Activated naive CD8-positive, alpha-beta T cell treated with anti-CD3 and anti-CD28 coated beads, Interleukin-2, amount 10 ng/mL, durations not matched to agents 7 days and 5 days (primary cell): ENCODE measurements around the gene PLSCR2. TPM values are rescaled to one million over a fixed set of nuclear protein-coding genes. Genes with fewer than 3 reads are reported as not detected.
"Not testable (repeated sequence)": the region's sequence is repeated elsewhere in the genome, so short reads cannot be mapped to it uniquely, and the experiment has no call there.

Source experiments
- ATAC-seq: fragments of 150-1000 bp; cut with Tn5 transposase; one replicate; pipeline ENCODE4 v1.10.0; 2021; ENCODE audit warnings: low read depth, moderate library complexity
- POLR2A ChIA-PET: fragments of 350-600 bp; sonication (Branson Sonifier 250); formaldehyde crosslinking; loops from one replicate; lab custom pipeline; 2021; ENCODE audit warnings: antibody characterized with exemption; lab: Charles Lee
- DNase-seq: peaks from one replicate; pipeline ENCODE4 v3.0.0; 2021
- H3K27ac Mint-ChIP-seq: one replicate; pipeline ENCODE4 v1.8.0; 2022; ENCODE audit warnings: mild to moderate bottlenecking, mixed read lengths
- H3K27me3 Mint-ChIP-seq: one replicate; pipeline ENCODE4 v1.8.0; 2022; ENCODE audit warnings: mild to moderate bottlenecking, moderate library complexity, mixed read lengths
- H3K36me3 Mint-ChIP-seq: one replicate; pipeline ENCODE4 v1.8.0; 2021; ENCODE audit warnings: mild to moderate bottlenecking, mixed read lengths
- H3K4me1 Mint-ChIP-seq: one replicate; pipeline ENCODE4 v1.8.0; 2021; ENCODE audit warnings: mixed read lengths
- H3K4me3 Mint-ChIP-seq: one replicate; pipeline ENCODE4 v1.8.0; 2022; ENCODE audit warnings: mild to moderate bottlenecking, moderate library complexity, mixed read lengths
- H3K9me3 Mint-ChIP-seq: one replicate; pipeline ENCODE4 v1.8.0; 2021; ENCODE audit warnings: mixed read lengths
- total RNA-seq, 2 experiments: library from RNA; stranded (reverse); gene quantifications; one replicate each; pipeline ENCODE4 v1.2.3, GENCODE V29; 2021

The PLSCR2 gene
- total RNA-seq, 2 experiments from 2014 or later = not detected

GRCh38 chr3:146432066-146432465 lies 37.3 kb downstream of the PLSCR2 start:
- H3K9me3 Mint-ChIP-seq = peaks cover 3% of the 10 kb centered on the region

GRCh38 chr3:146431240-146431639 lies 38.1 kb downstream of the PLSCR2 start:
- peaks cover 9% of the 10 kb centered on the region for H3K27me3 Mint-ChIP-seq
- DNase-seq (no peak), ATAC-seq (no peak)
- H3K27ac Mint-ChIP-seq = no peak overlapping the region
- H3K4me3 Mint-ChIP-seq = no peak overlapping the region
- no peaks in the 10 kb centered on the region for H3K36me3 Mint-ChIP-seq
- H3K9me3 Mint-ChIP-seq = peaks cover 3% of the 10 kb centered on the region
- POLR2A ChIA-PET = no interaction called here
- H3K4me1 Mint-ChIP-seq = no peaks in the 10 kb centered on the region

More at GRCh38 chr3:146432066-146432465, 37.3 kb downstream of the PLSCR2 start:
- Mint-ChIP-seq H3K27ac (no peak overlapping the region), H3K4me3 (no peak overlapping the region), H3K4me1 (no peaks in the 10 kb centered on the region), H3K27me3 (peaks cover 14% of the 10 kb centered on the region), H3K36me3 (no peaks in the 10 kb centered on the region)
- ATAC-seq (no peak), DNase-seq (no peak)
- POLR2A ChIA-PET = no interaction called here

GRCh38 chr3:146425341-146425740 lies 44.0 kb downstream of the PLSCR2 start:
- Mint-ChIP-seq H3K9me3 (peaks cover 3% of the 10 kb centered on the region), H3K4me1 (no peaks in the 10 kb centered on the region), H3K4me3 (no peak overlapping the region), H3K27me3 (peaks cover 11% of the 10 kb centered on the region), H3K27ac (no peak overlapping the region), H3K36me3 (no peaks in the 10 kb centered on the region)
- POLR2A ChIA-PET = no interaction called here
- DNase-seq (no peak), ATAC-seq (no peak)

- Mint-ChIP-seq H3K4me1 (no peaks in the 10 kb centered on the region), H3K27me3 (peaks cover 6% of the 10 kb centered on the region), H3K4me3 (no peak overlapping the region), H3K27ac (no peak overlapping the region), H3K36me3 (no peaks in the 10 kb centered on the region), H3K9me3 (no peaks in the 10 kb centered on the region)
- ATAC-seq (no peak), DNase-seq (no peak)
- POLR2A ChIA-PET = no interaction called here
These were observed 47.3 kb downstream of the PLSCR2 start for GRCh38 chr3:146421819-146422759.

GRCh38 chr3:146416366-146416765 lies 53.0 kb downstream of the PLSCR2 start:
- Mint-ChIP-seq H3K36me3 (no peaks in the 10 kb centered on the region), H3K27me3 (peaks cover 4% of the 10 kb centered on the region), H3K4me3 (no peak overlapping the region), H3K27ac (no peak overlapping the region), H3K4me1 (no peaks in the 10 kb centered on the region), H3K9me3 (peaks cover 5% of the 10 kb centered on the region)
- no peak for DNase-seq
- POLR2A ChIA-PET = no interaction called here
- ATAC-seq = no peak

GRCh38 chr3:146414010-146414409 lies 55.4 kb downstream of the PLSCR2 start:
- H3K9me3 Mint-ChIP-seq = peaks cover 5% of the 10 kb centered on the region
- no peaks in the 10 kb centered on the region for H3K36me3 Mint-ChIP-seq
- no peak for DNase-seq
- no peak overlapping the region for H3K27ac Mint-ChIP-seq
- POLR2A ChIA-PET = no interaction called here
- no peak for ATAC-seq
- H3K4me3 Mint-ChIP-seq = no peak overlapping the region
- H3K27me3 Mint-ChIP-seq = peaks cover 4% of the 10 kb centered on the region
- no peaks in the 10 kb centered on the region for H3K4me1 Mint-ChIP-seq

- DNase-seq, ATAC-seq, H3K27ac Mint-ChIP-seq, H3K9me3 Mint-ChIP-seq, POLR2A ChIA-PET, H3K4me3 Mint-ChIP-seq, H3K36me3 Mint-ChIP-seq, H3K27me3 Mint-ChIP-seq, H3K4me1 Mint-ChIP-seq: not testable (repeated sequence)
These were observed 56.6 kb downstream of the PLSCR2 start for GRCh38 chr3:146412711-146413110.

GRCh38 chr3:146407956-146408355 lies 61.4 kb downstream of the PLSCR2 start:
- DNase-seq (no peak), ATAC-seq (no peak)
- POLR2A ChIA-PET = no interaction called here
- Mint-ChIP-seq H3K27me3 (no peaks in the 10 kb centered on the region), H3K4me3 (no peak overlapping the region), H3K9me3 (peaks cover 5% of the 10 kb centered on the region), H3K27ac (no peak overlapping the region), H3K4me1 (no peaks in the 10 kb centered on the region), H3K36me3 (no peaks in the 10 kb centered on the region)

GRCh38 chr3:146404436-146404835 lies 64.9 kb downstream of the PLSCR2 start:
- ATAC-seq (no peak), DNase-seq (no peak)
- POLR2A ChIA-PET = no interaction called here
- H3K9me3 Mint-ChIP-seq = no peaks in the 10 kb centered on the region
- no peak overlapping the region for H3K4me3 Mint-ChIP-seq
- no peak overlapping the region for H3K27ac Mint-ChIP-seq
- H3K27me3 Mint-ChIP-seq = peaks cover 2% of the 10 kb centered on the region
- no peaks in the 10 kb centered on the region for H3K4me1 Mint-ChIP-seq
- no peaks in the 10 kb centered on the region for H3K36me3 Mint-ChIP-seq

- Mint-ChIP-seq H3K4me3 (no peak overlapping the region), H3K9me3 (no peaks in the 10 kb centered on the region), H3K36me3 (no peaks in the 10 kb centered on the region), H3K4me1 (no peaks in the 10 kb centered on the region), H3K27ac (no peak overlapping the region), H3K27me3 (peaks cover 4% of the 10 kb centered on the region)
- no peak for DNase-seq
- POLR2A ChIA-PET = no interaction called here
- ATAC-seq = no peak
These were observed 65.6 kb downstream of the PLSCR2 start for GRCh38 chr3:146403792-146404191.

GRCh38 chr3:146396792-146397191 lies 72.6 kb downstream of the PLSCR2 start:
- peaks cover 8% of the 10 kb centered on the region for H3K27me3 Mint-ChIP-seq
- ATAC-seq = no peak
- no peaks in the 10 kb centered on the region for H3K4me1 Mint-ChIP-seq
- DNase-seq = no peak
- no peaks in the 10 kb centered on the region for H3K9me3 Mint-ChIP-seq
- POLR2A ChIA-PET = no interaction called here
- no peak overlapping the region for H3K4me3 Mint-ChIP-seq
- no peaks in the 10 kb centered on the region for H3K36me3 Mint-ChIP-seq
- no peak overlapping the region for H3K27ac Mint-ChIP-seq

GRCh38 chr3:146395164-146395563 lies 74.2 kb downstream of the PLSCR2 start:
- Mint-ChIP-seq H3K27ac (no peak overlapping the region), H3K4me3 (no peak overlapping the region), H3K27me3 (peaks cover 9% of the 10 kb centered on the region), H3K9me3 (no peaks in the 10 kb centered on the region), H3K4me1 (no peaks in the 10 kb centered on the region), H3K36me3 (no peaks in the 10 kb centered on the region)
- ATAC-seq = no peak
- no peak for DNase-seq
- POLR2A ChIA-PET = no interaction called here

GRCh38 chr3:146390957-146391356 lies 78.4 kb downstream of the PLSCR2 start:
- ATAC-seq (no peak), DNase-seq (no peak)
- H3K27me3 Mint-ChIP-seq = peaks cover 7% of the 10 kb centered on the region
- H3K36me3 Mint-ChIP-seq = no peaks in the 10 kb centered on the region
- POLR2A ChIA-PET = no interaction called here
- H3K4me3 Mint-ChIP-seq = no peak overlapping the region
- H3K9me3 Mint-ChIP-seq = no peaks in the 10 kb centered on the region
- no peaks in the 10 kb centered on the region for H3K4me1 Mint-ChIP-seq
- no peak overlapping the region for H3K27ac Mint-ChIP-seq

GRCh38 chr3:146390006-146390772 lies 79.2 kb downstream of the PLSCR2 start:
- H3K27ac Mint-ChIP-seq = no peak overlapping the region
- POLR2A ChIA-PET = no interaction called here
- peaks cover 8% of the 10 kb centered on the region for H3K27me3 Mint-ChIP-seq
- no peaks in the 10 kb centered on the region for H3K9me3 Mint-ChIP-seq
- no peak overlapping the region for H3K4me3 Mint-ChIP-seq
- DNase-seq = no peak
- no peak for ATAC-seq
- H3K4me1 Mint-ChIP-seq = no peaks in the 10 kb centered on the region
- no peaks in the 10 kb centered on the region for H3K36me3 Mint-ChIP-seq
